Fibroblast of peridontal ligament (primary cell): Measurements from ENCODE around the gene LIN28A.
"Not testable (repeated sequence)": the region's sequence is repeated elsewhere in the genome, so short reads cannot be mapped to it uniquely, and the experiment has no call there.

Experiments used
- DNase-seq: peaks from one replicate; pipeline ENCODE4 v3.0.0-alpha.2; 2010; ENCODE audit errors: extremely low read depth

LIN28A gene

GRCh38 chr1:26410706-26411623 lies at the start of gene LIN28A:
Gene LIN28A, plus strand, starts transcription at chr1:26410817. Its CDS starts 75 bp downstream, at chr1:26410892.
- no peak for DNase-seq

GRCh38 chr1:26361605-26362122 lies 49.0 kb upstream of the LIN28A start:
- DNase-seq = no peak

- DNase-seq = no peak
Observed at GRCh38 chr1:26362331-26362730, 48.3 kb upstream of the LIN28A start.

- DNase-seq = peak; percentile 60
Observed at GRCh38 chr1:26363549-26364448, 46.8 kb upstream of the LIN28A start.

GRCh38 chr1:26364956-26365355 lies 45.7 kb upstream of the LIN28A start:
- DNase-seq = no peak

- DNase-seq = no peak
Observed at GRCh38 chr1:26367441-26367840, 43.2 kb upstream of the LIN28A start.

GRCh38 chr1:26368006-26368405 lies 42.6 kb upstream of the LIN28A start:
- DNase-seq = no peak

GRCh38 chr1:26368486-26368885 lies 42.1 kb upstream of the LIN28A start:
- DNase-seq = no peak

GRCh38 chr1:26370591-26371382 lies 39.8 kb upstream of the LIN28A start:
- no peak for DNase-seq

GRCh38 chr1:26372039-26372438 lies 38.6 kb upstream of the LIN28A start:
- no peak for DNase-seq

- not testable (repeated sequence) for DNase-seq
Observed at GRCh38 chr1:26372611-26373010, 38.0 kb upstream of the LIN28A start, which contains the start of gene ZNF683. Gene ZNF683, minus strand, starts transcription at chr1:26372750. Its CDS starts 4,179 bp downstream, at chr1:26368571.

GRCh38 chr1:26373281-26373680 lies 37.3 kb upstream of the LIN28A start:
- DNase-seq = no peak

- no peak for DNase-seq
Observed at GRCh38 chr1:26373789-26374188, 36.8 kb upstream of the LIN28A start.

GRCh38 chr1:26374361-26374760 lies 36.3 kb upstream of the LIN28A start:
- not testable (repeated sequence) for DNase-seq

GRCh38 chr1:26375081-26375480 lies 35.5 kb upstream of the LIN28A start:
- DNase-seq = no peak

GRCh38 chr1:26376050-26376449 lies 34.6 kb upstream of the LIN28A start:
- no peak for DNase-seq

- DNase-seq = peak; percentile 97
Observed at GRCh38 chr1:26378088-26378878, 32.3 kb upstream of the LIN28A start.

GRCh38 chr1:26378879-26379251 lies 31.8 kb upstream of the LIN28A start:
- DNase-seq = no peak

- DNase-seq = no peak
Observed at GRCh38 chr1:26384076-26384475, 26.5 kb upstream of the LIN28A start.

- DNase-seq = not testable (repeated sequence)
Observed at GRCh38 chr1:26385063-26385462, 25.6 kb upstream of the LIN28A start.

- DNase-seq = no peak
Observed at GRCh38 chr1:26387447-26387846, 23.2 kb upstream of the LIN28A start.
